Activated CD4-positive, alpha-beta T cell treated with anti-CD3 and anti-CD28 coated beads for 36 hours (primary cell): ENCODE data around the gene NINJ2. TPM values are rescaled to one million over a fixed set of nuclear protein-coding genes. Genes with fewer than 3 reads are reported as not detected.

Experiments
- ATAC-seq: fragments of 200-7000 bp; cut with Tn5 transposase; one replicate; pipeline ENCODE4 v1.10.0; 2021; ENCODE audit warnings: mild to moderate bottlenecking, moderate library complexity
- CTCF ChIA-PET: fragments of 350-600 bp; sonication (Branson Sonifier 250); formaldehyde crosslinking; loops from one replicate; lab custom pipeline; 2021; ENCODE audit warnings: antibody characterized with exemption; lab: Charles Lee
- POLR2A ChIA-PET: fragments of 350-600 bp; sonication (Branson Sonifier 250); formaldehyde crosslinking; loops from one replicate; lab custom pipeline; 2021; ENCODE audit warnings: antibody characterized with exemption, inconsistent platforms; lab: Charles Lee
- DNase-seq: peaks from one replicate; pipeline ENCODE4 v3.0.0-alpha.2; 2020
- H3K27ac Mint-ChIP-seq: one replicate; pipeline ENCODE4 v1.8.0; 2021; ENCODE audit warnings: mixed read lengths
- H3K27me3 Mint-ChIP-seq: one replicate; pipeline ENCODE4 v1.8.0; 2021; ENCODE audit warnings: mixed read lengths
- H3K36me3 Mint-ChIP-seq: one replicate; pipeline ENCODE4 v1.8.0; 2021; ENCODE audit warnings: low read depth, mixed read lengths
- H3K4me1 Mint-ChIP-seq: one replicate; pipeline ENCODE4 v1.8.0; 2021; ENCODE audit warnings: mixed read lengths
- H3K4me3 Mint-ChIP-seq: one replicate; pipeline ENCODE4 v1.8.0; 2021; ENCODE audit warnings: mild to moderate bottlenecking, moderate library complexity, mixed read lengths
- H3K9me3 Mint-ChIP-seq: one replicate; pipeline ENCODE4 v1.8.0; 2021; ENCODE audit warnings: low read depth, mixed read lengths
- intact Hi-C, 2 experiments: fragments of 100-400 bp; cut with DNase I in 1 of 2; cut with micrococcal nuclease in 1 of 2; formaldehyde crosslinking; loops; one replicate each; pipeline versions ENCODE4 v1.14.2 to v1.15.1; 2022 to 2024; cut with DNase I, micrococcal nuclease
- total RNA-seq, 2 experiments: library from RNA; stranded (reverse); gene quantifications; one replicate each; pipeline ENCODE4 v1.2.3, GENCODE V29; 2021

NINJ2 gene
- total RNA-seq, 2 experiments from 2014 or later, result 3.5 to 5.7 TPM

- ChIA-PET POLR2A (no interaction called here), CTCF (interaction anchor here (0.6 to 3.1 kb wide), 20 partner anchors 9 to 479 kb away, joined by 3 to 23 read pairs (median 4); no protein-coding TSS in a partner anchor)
- ATAC-seq (peak; percentile 50), DNase-seq (peak; percentile 74)
- intact Hi-C loops, result loop anchor here (1.0 kb wide), 2 partner anchors 137 to 200 kb away; no protein-coding TSS in a partner anchor
- H3K9me3 Mint-ChIP-seq, result no peaks in the 10 kb centered on the region
- peaks cover 37% of the 10 kb centered on the region for H3K4me1 Mint-ChIP-seq
- H3K27me3 Mint-ChIP-seq, result no peaks in the 10 kb centered on the region
- H3K4me3 Mint-ChIP-seq, result no peak overlapping the region
- no peaks in the 10 kb centered on the region for H3K36me3 Mint-ChIP-seq
- no peak overlapping the region for H3K27ac Mint-ChIP-seq
These were observed 48.8 kb downstream of the NINJ2 start for GRCh38 chr12:614411-614970.

- Mint-ChIP-seq H3K27me3 (no peaks in the 10 kb centered on the region), H3K36me3 (no peaks in the 10 kb centered on the region), H3K27ac (no peak overlapping the region), H3K9me3 (no peaks in the 10 kb centered on the region), H3K4me1 (peaks cover 32% of the 10 kb centered on the region), H3K4me3 (no peak overlapping the region)
- ATAC-seq (no peak), DNase-seq (no peak)
- ChIA-PET CTCF (interaction anchor here (0.6 to 3.1 kb wide), 14 partner anchors 9 to 250 kb away, joined by 3 to 23 read pairs (median 4); no protein-coding TSS in a partner anchor), POLR2A (no interaction called here)
- intact Hi-C loops, result loop anchor here (1.0 kb wide), 2 partner anchors 137 to 200 kb away; no protein-coding TSS in a partner anchor
These were observed 49.2 kb downstream of the NINJ2 start for GRCh38 chr12:613996-614395.

- no peaks in the 10 kb centered on the region for H3K27me3 Mint-ChIP-seq
- ChIA-PET CTCF (interaction anchor here (1.6 to 3.1 kb wide), 3 partner anchors 43 to 251 kb away, joined by 3 to 23 read pairs (median 6); no protein-coding TSS in a partner anchor), POLR2A (interaction anchor here (0.9 kb wide), 1 partner anchor 145 kb away, joined by 3 read pairs; no protein-coding TSS in a partner anchor)
- intact Hi-C loops, result no loop called here
- no peak overlapping the region for H3K27ac Mint-ChIP-seq
- peaks cover 28% of the 10 kb centered on the region for H3K4me1 Mint-ChIP-seq
- no peaks in the 10 kb centered on the region for H3K36me3 Mint-ChIP-seq
- H3K4me3 Mint-ChIP-seq, result no peak overlapping the region
- DNase-seq (no peak), ATAC-seq (no peak)
- H3K9me3 Mint-ChIP-seq, result no peaks in the 10 kb centered on the region
These were observed 50.4 kb downstream of the NINJ2 start for GRCh38 chr12:612886-613285.

GRCh38 chr12:612293-612692 is 51.0 kb downstream of the NINJ2 start:
- Mint-ChIP-seq H3K27me3 (no peaks in the 10 kb centered on the region), H3K36me3 (no peaks in the 10 kb centered on the region), H3K27ac (no peak overlapping the region), H3K4me3 (no peak overlapping the region), H3K9me3 (no peaks in the 10 kb centered on the region), H3K4me1 (peaks cover 33% of the 10 kb centered on the region)
- DNase-seq (no peak), ATAC-seq (no peak)
- ChIA-PET CTCF (interaction anchor here (0.5 to 0.6 kb wide), 2 partner anchors 94 to 206 kb away, joined by 3 read pairs; no protein-coding TSS in a partner anchor), POLR2A (interaction anchor here (0.9 kb wide), 1 partner anchor 145 kb away, joined by 3 read pairs; no protein-coding TSS in a partner anchor)
- intact Hi-C loops, result no loop called here

- no peak for ATAC-seq
- ChIA-PET POLR2A (no interaction called here), CTCF (interaction anchor here (0.5 to 0.6 kb wide), 2 partner anchors 95 to 207 kb away, joined by 3 read pairs; no protein-coding TSS in a partner anchor)
- intact Hi-C loops, result no loop called here
- Mint-ChIP-seq H3K4me3 (no peak overlapping the region), H3K4me1 (peaks cover 35% of the 10 kb centered on the region), H3K36me3 (no peaks in the 10 kb centered on the region), H3K9me3 (no peaks in the 10 kb centered on the region), H3K27me3 (no peaks in the 10 kb centered on the region), H3K27ac (no peak overlapping the region)
- DNase-seq, result no peak
These were observed 51.5 kb downstream of the NINJ2 start for GRCh38 chr12:611721-612120.

GRCh38 chr12:608921-609320 is 54.3 kb downstream of the NINJ2 start:
- Mint-ChIP-seq H3K36me3 (no peaks in the 10 kb centered on the region), H3K4me1 (peaks cover 22% of the 10 kb centered on the region), H3K27ac (no peak overlapping the region), H3K27me3 (no peaks in the 10 kb centered on the region), H3K4me3 (no peak overlapping the region), H3K9me3 (no peaks in the 10 kb centered on the region)
- CTCF ChIA-PET, result no interaction called here
- ATAC-seq (no peak), DNase-seq (no peak)
- intact Hi-C loops, result no loop called here
- POLR2A ChIA-PET, result no interaction called here

- no peak for ATAC-seq
- Mint-ChIP-seq H3K27me3 (no peaks in the 10 kb centered on the region), H3K4me1 (peaks cover 22% of the 10 kb centered on the region), H3K9me3 (no peaks in the 10 kb centered on the region), H3K27ac (no peak overlapping the region), H3K4me3 (no peak overlapping the region), H3K36me3 (no peaks in the 10 kb centered on the region)
- no peak for DNase-seq
- ChIA-PET POLR2A (interaction anchor here (0.6 kb wide), 1 partner anchor 54 kb away, joined by 3 read pairs; no protein-coding TSS in a partner anchor), CTCF (interaction anchor here (1.4 to 1.5 kb wide), 4 partner anchors 14 to 208 kb away, joined by 3 to 5 read pairs (median 4); no protein-coding TSS in a partner anchor)
- intact Hi-C loops, result no loop called here
These were observed 54.8 kb downstream of the NINJ2 start for GRCh38 chr12:608413-608812.

GRCh38 chr12:607541-608001 is 55.7 kb downstream of the NINJ2 start:
- Mint-ChIP-seq H3K27ac (no peak overlapping the region), H3K4me1 (peaks cover 22% of the 10 kb centered on the region), H3K9me3 (no peaks in the 10 kb centered on the region), H3K4me3 (no peak overlapping the region), H3K27me3 (no peaks in the 10 kb centered on the region), H3K36me3 (no peaks in the 10 kb centered on the region)
- CTCF ChIA-PET, result interaction anchor here (0.9 to 1.5 kb wide), 5 partner anchors 13 to 209 kb away, joined by 3 to 5 read pairs (median 3); no protein-coding TSS in a partner anchor
- DNase-seq, result no peak
- intact Hi-C loops, result no loop called here
- POLR2A ChIA-PET, result no interaction called here
- ATAC-seq, result no peak

- no peaks in the 10 kb centered on the region for H3K27me3 Mint-ChIP-seq
- ATAC-seq (no peak), DNase-seq (no peak)
- intact Hi-C loops, result no loop called here
- no peaks in the 10 kb centered on the region for H3K36me3 Mint-ChIP-seq
- no peaks in the 10 kb centered on the region for H3K9me3 Mint-ChIP-seq
- H3K27ac Mint-ChIP-seq, result no peak overlapping the region
- CTCF ChIA-PET, result interaction anchor here (0.8 to 1.9 kb wide), 5 partner anchors 9 to 146 kb away, joined by 3 to 10 read pairs (median 3); no protein-coding TSS in a partner anchor
- no peak overlapping the region for H3K4me3 Mint-ChIP-seq
- POLR2A ChIA-PET, result no interaction called here
- H3K4me1 Mint-ChIP-seq, result peaks cover 10% of the 10 kb centered on the region
These were observed 58.3 kb downstream of the NINJ2 start for GRCh38 chr12:604956-605355.

- DNase-seq (no peak), ATAC-seq (no peak)
- Mint-ChIP-seq H3K27ac (no peak overlapping the region), H3K9me3 (no peaks in the 10 kb centered on the region), H3K36me3 (no peaks in the 10 kb centered on the region), H3K4me1 (peaks cover 5% of the 10 kb centered on the region), H3K4me3 (no peak overlapping the region), H3K27me3 (no peaks in the 10 kb centered on the region)
- intact Hi-C loops, result no loop called here
- ChIA-PET POLR2A (no interaction called here), CTCF (interaction anchor here (0.9 to 1.3 kb wide), 3 partner anchors 17 to 150 kb away, joined by 3 to 4 read pairs (median 3); no protein-coding TSS in a partner anchor)
These were observed 60.6 kb downstream of the NINJ2 start for GRCh38 chr12:602700-603068.

GRCh38 chr12:601976-602699 is 61.1 kb downstream of the NINJ2 start:
- no peaks in the 10 kb centered on the region for H3K4me1 Mint-ChIP-seq
- no peak overlapping the region for H3K4me3 Mint-ChIP-seq
- intact Hi-C loops, result no loop called here
- DNase-seq (no peak), ATAC-seq (no peak)
- no peaks in the 10 kb centered on the region for H3K27me3 Mint-ChIP-seq
- no peaks in the 10 kb centered on the region for H3K36me3 Mint-ChIP-seq
- no peaks in the 10 kb centered on the region for H3K9me3 Mint-ChIP-seq
- POLR2A ChIA-PET, result no interaction called here
- CTCF ChIA-PET, result no interaction called here
- no peak overlapping the region for H3K27ac Mint-ChIP-seq
